HepG2 (cell line): Measurements from ENCODE around the gene C1orf35. TPM values are rescaled to one million over a fixed set of nuclear protein-coding genes. Genes with fewer than 3 reads are reported as not detected.

Source experiments
- ARID4A ChIP-seq: sonication (generic); formaldehyde crosslinking; IDR thresholded peaks from 2 replicates; pipeline ENCODE4 v1.5.0; 2020; ENCODE audit warnings: mild to moderate bottlenecking, missing genetic modification reagents, borderline replicate concordance
- CERS6 ChIP-seq: sonication (generic); formaldehyde crosslinking; IDR thresholded peaks from 2 replicates; pipeline ENCODE4 v1.5.0; 2020; ENCODE audit warnings: missing genetic modification reagents
- CSRNP1 ChIP-seq: sonication (generic); formaldehyde crosslinking; IDR thresholded peaks from 2 replicates; pipeline ENCODE4 v1.8.1; 2023; ENCODE audit warnings: mild to moderate bottlenecking, missing genetic modification reagents
- DPF2 ChIP-seq: sonication (generic); formaldehyde crosslinking; IDR thresholded peaks from 2 replicates; pipeline ENCODE4 v1.4.0; 2020; ENCODE audit warnings: mild to moderate bottlenecking, low read depth, missing genetic modification reagents, borderline replicate concordance
- FOXC1 ChIP-seq: sonication (generic); formaldehyde crosslinking; IDR thresholded peaks from 2 replicates; pipeline ENCODE4 v1.8.0; 2022; ENCODE audit warnings: mild to moderate bottlenecking, missing genetic modification reagents, borderline replicate concordance
- HDAC1 ChIP-seq: sonication (generic); formaldehyde crosslinking; IDR thresholded peaks from 2 replicates; pipeline ENCODE4 v1.5.1; 2020; ENCODE audit warnings: mild to moderate bottlenecking, missing genetic modification reagents
- KLF11 ChIP-seq: IDR thresholded peaks from 2 replicates; pipeline ENCODE4 v1.6.1; 2016; ENCODE audit warnings: missing compliant biosample characterization
- POLR2A ChIP-seq, 2 experiments: IDR thresholded peaks; 2 replicates each; pipeline ENCODE4 v1.6.1; 2011; ENCODE audit warnings: low read depth in 2 of 2, low read length in 2 of 2, mild to moderate bottlenecking in 1 of 2, moderate library complexity in 1 of 2; ENCODE audit not compliant: insufficient read depth in 1 of 2
- PREB ChIP-seq: sonication (generic); formaldehyde crosslinking; IDR thresholded peaks from 2 replicates; pipeline ENCODE4 v1.4.0; 2020; ENCODE audit warnings: missing genetic modification reagents
- SAP130 ChIP-seq: IDR thresholded peaks from 2 replicates; pipeline ENCODE4 v1.6.1; 2016; ENCODE audit warnings: low read depth
- SCMH1 ChIP-seq: sonication (generic); formaldehyde crosslinking; IDR thresholded peaks from 2 replicates; pipeline ENCODE4 v1.9.0; 2021; ENCODE audit warnings: missing genetic modification reagents, mild to moderate bottlenecking, borderline replicate concordance
- SNRNP70 ChIP-seq: fragments of 200-400 bp; formaldehyde crosslinking; IDR thresholded peaks from 2 replicates; pipeline ENCODE4 v1.6.1; 2017; ENCODE audit warnings: mild to moderate bottlenecking, low read depth, low read length, moderate library complexity
- TGIF2 ChIP-seq: IDR thresholded peaks from 2 replicates; pipeline ENCODE4 v1.6.1; 2016; ENCODE audit warnings: control low read depth, missing compliant biosample characterization
- THAP8 ChIP-seq: sonication (generic); formaldehyde crosslinking; IDR thresholded peaks from 2 replicates; pipeline ENCODE4 v1.5.1; 2020; ENCODE audit warnings: missing genetic modification reagents, mild to moderate bottlenecking, borderline replicate concordance
- ZBTB44 ChIP-seq: sonication (generic); formaldehyde crosslinking; IDR thresholded peaks from 2 replicates; pipeline ENCODE4 v1.4.0; 2020; ENCODE audit warnings: missing genetic modification reagents
- ZNF256 ChIP-seq: sonication (generic); formaldehyde crosslinking; conservative IDR thresholded peaks from 2 replicates; pipeline ENCODE4 v1.4.0; 2020; ENCODE audit warnings: missing genetic modification reagents
- ZNF30 ChIP-seq: sonication (generic); formaldehyde crosslinking; IDR thresholded peaks from 2 replicates; pipeline ENCODE4 v1.5.0; 2020; ENCODE audit warnings: mild to moderate bottlenecking, missing genetic modification reagents
- ZNF713 ChIP-seq: sonication (generic); formaldehyde crosslinking; IDR thresholded peaks from 2 replicates; pipeline ENCODE4 v1.4.0; 2020; ENCODE audit warnings: mild to moderate bottlenecking, missing genetic modification reagents
- ZNF782 ChIP-seq: sonication (generic); formaldehyde crosslinking; IDR thresholded peaks from 2 replicates; pipeline ENCODE4 v1.4.0; 2020; ENCODE audit warnings: missing genetic modification reagents, mild to moderate bottlenecking, borderline replicate concordance
- polyA plus RNA-seq, 8 experiments: library from polyadenylated mRNA; depleted of rRNA in 3 of 8; stranded (reverse) in 7 of 8; unstranded in 1 of 8; fragments of >200 nt; fragmentation: Illumina TruSeq in 4 of 8; extraction: Trizol in 4 of 8; gene quantifications; 2 replicates each; pipeline versions ENCODE4 v1.2.1 to v1.2.3, GENCODE V29; 2011 to 2016; ENCODE audit warnings: low read depth in 4 of 8, missing spikeins in 1 of 8, mixed read lengths in 1 of 8; ENCODE audit not compliant: insufficient read depth in 1 of 8
- total RNA-seq, 5 experiments: library from RNA; depleted of rRNA; stranded (reverse); fragments of >200 nt; fragmentation: Illumina TruSeq; extraction: Trizol; gene quantifications; 2 replicates each; pipeline ENCODE4 v1.2.3, GENCODE V29; 2016; ENCODE audit warnings: low read depth in 1 of 5

The C1orf35 gene
- total and polyA plus RNA-seq, 2 of the 13 experiments (the other 11 are each of a cell fraction or from before 2014, with no cell fraction given) = 8.1 to 19.3 TPM

- TF ChIP-seq PREB (CRISPR knock-in tag) (no peak), THAP8 (CRISPR knock-in tag) (no peak), ARID4A (0 out of 2 replicates have a peak, but pooled peaks have one; percentile 47), SCMH1 (no peak), ZNF713 (CRISPR knock-in tag) (no peak), SAP130 (CRISPR knock-in tag) (peak; percentile 36), ZNF782 (CRISPR knock-in tag) (0 out of 2 replicates have a peak, but pooled peaks have one; percentile 28), KLF11 (CRISPR knock-in tag) (no peak), DPF2 (CRISPR knock-in tag) (0 out of 2 replicates have a peak, but pooled peaks have one; percentile 23), SNRNP70 (no peak), FOXC1 (CRISPR knock-in tag) (no peak), HDAC1 (CRISPR knock-in tag) (no peak), TGIF2 (peak; percentile 54; the same call in 1 of the 2 replicates), POLR2A (IDR thresholded peaks at IDR 0.05; ENCODE audit: insufficient read depth in 1 of 2, low read depth in 2 of 2, low read length in 2 of 2) (0 out of 4 replicates have a peak, but pooled peaks of 1 of the 2 experiments have one; percentile 9), CERS6 (CRISPR knock-in tag) (no peak), ZBTB44 (CRISPR knock-in tag) (no peak), CSRNP1 (CRISPR knock-in tag) (no peak), ZNF30 (CRISPR knock-in tag) (no peak), ZNF256 (CRISPR knock-in tag) (no peak)
These were observed 17.7 kb downstream of the C1orf35 start (continued) for GRCh38 chr1:228085287-228085951.
